ENCODE results near the gene COL28A1. TPM values are rescaled to one million over a fixed set of nuclear protein-coding genes. Genes with fewer than 3 reads are reported as not detected.

COL28A1 gene
- total RNA-seq, 1 experiment from 2014 or later = 1.3 TPM

DNA sequence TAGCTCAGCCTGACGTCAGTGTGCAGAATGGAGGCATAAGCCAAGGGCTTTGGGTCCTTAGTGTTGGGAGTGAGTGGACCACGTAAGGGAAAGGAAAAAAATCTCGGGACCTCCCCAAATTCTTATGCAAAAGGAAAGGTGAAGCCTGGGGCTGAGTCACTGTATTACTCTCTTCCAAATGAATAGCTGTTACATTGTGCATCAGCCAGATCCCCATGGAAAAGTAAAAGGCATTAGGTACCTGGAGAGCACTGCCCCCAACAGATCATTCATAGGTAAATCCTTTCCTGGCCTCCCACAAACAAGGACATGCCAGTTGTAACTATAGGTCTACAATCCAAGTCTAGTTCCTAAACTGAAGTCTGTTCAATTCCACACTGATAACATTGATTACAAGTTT is 182.8 kb downstream of the COL28A1 start:
- Mint-ChIP-seq H3K4me1 (ENCODE audit: low read depth, unreplicated experiment) (peaks cover 10% of the 10 kb centered on the region), H3K27ac (ENCODE audit: unreplicated experiment) (no peak overlapping the region), H3K4me3 (ENCODE audit: low read depth, unreplicated experiment) (no peak overlapping the region), H3K36me3 (ENCODE audit: insufficient read depth, unreplicated experiment) (no peaks in the 10 kb centered on the region), H3K27me3 (ENCODE audit: unreplicated experiment) (no peaks in the 10 kb centered on the region), H3K9me3 (ENCODE audit: low read depth, unreplicated experiment) (no peaks in the 10 kb centered on the region)
- no peak for DNase-seq
- no TSS peak for BruUV-seq (replicated peaks)
- TF ChIP-seq, protein P1, sequence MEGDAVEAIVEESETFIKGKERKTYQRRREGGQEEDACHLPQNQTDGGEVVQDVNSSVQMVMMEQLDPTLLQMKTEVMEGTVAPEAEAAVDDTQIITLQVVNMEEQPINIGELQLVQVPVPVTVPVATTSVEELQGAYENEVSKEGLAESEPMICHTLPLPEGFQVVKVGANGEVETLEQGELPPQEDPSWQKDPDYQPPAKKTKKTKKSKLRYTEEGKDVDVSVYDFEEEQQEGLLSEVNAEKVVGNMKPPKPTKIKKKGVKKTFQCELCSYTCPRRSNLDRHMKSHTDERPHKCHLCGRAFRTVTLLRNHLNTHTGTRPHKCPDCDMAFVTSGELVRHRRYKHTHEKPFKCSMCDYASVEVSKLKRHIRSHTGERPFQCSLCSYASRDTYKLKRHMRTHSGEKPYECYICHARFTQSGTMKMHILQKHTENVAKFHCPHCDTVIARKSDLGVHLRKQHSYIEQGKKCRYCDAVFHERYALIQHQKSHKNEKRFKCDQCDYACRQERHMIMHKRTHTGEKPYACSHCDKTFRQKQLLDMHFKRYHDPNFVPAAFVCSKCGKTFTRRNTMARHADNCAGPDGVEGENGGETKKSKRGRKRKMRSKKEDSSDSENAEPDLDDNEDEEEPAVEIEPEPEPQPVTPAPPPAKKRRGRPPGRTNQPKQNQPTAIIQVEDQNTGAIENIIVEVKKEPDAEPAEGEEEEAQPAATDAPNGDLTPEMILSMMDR (IDR thresholded peaks at IDR 0.05; ENCODE audit: unreplicated experiment) = no peak
- intact Hi-C loops (cut with micrococcal nuclease; ENCODE audit: unreplicated experiment) = loop anchor here (5.0 kb wide), 1 partner anchor 256 kb away; no protein-coding TSS in a partner anchor
- CTCF ChIA-PET = no interaction called here

GRCh38 chr7:7351832-7352231 is 183.8 kb downstream of the COL28A1 start:
- no TSS peak for BruUV-seq (replicated peaks)
- Mint-ChIP-seq H3K4me1 (ENCODE audit: low read depth, unreplicated experiment) (peaks cover 10% of the 10 kb centered on the region), H3K27ac (ENCODE audit: unreplicated experiment) (no peak overlapping the region), H3K4me3 (ENCODE audit: low read depth, unreplicated experiment) (no peak overlapping the region), H3K27me3 (ENCODE audit: unreplicated experiment) (no peaks in the 10 kb centered on the region), H3K9me3 (ENCODE audit: low read depth, unreplicated experiment) (no peaks in the 10 kb centered on the region), H3K36me3 (ENCODE audit: insufficient read depth, unreplicated experiment) (no peaks in the 10 kb centered on the region)
- intact Hi-C loops (cut with micrococcal nuclease; ENCODE audit: unreplicated experiment) = loop anchor here (5.0 kb wide), 1 partner anchor 255 kb away; no protein-coding TSS in a partner anchor
- TF ChIP-seq, protein P1 (IDR thresholded peaks at IDR 0.05; ENCODE audit: unreplicated experiment) = no peak
- CTCF ChIA-PET = interaction anchor here (0.6 kb wide), 1 partner anchor 190 kb away, joined by 3 read pairs; no protein-coding TSS in a partner anchor
- DNase-seq = no peak

- Mint-ChIP-seq H3K4me3 (ENCODE audit: low read depth, unreplicated experiment) (no peak overlapping the region), H3K36me3 (ENCODE audit: insufficient read depth, unreplicated experiment) (no peaks in the 10 kb centered on the region), H3K27ac (ENCODE audit: unreplicated experiment) (no peak overlapping the region), H3K9me3 (ENCODE audit: low read depth, unreplicated experiment) (no peaks in the 10 kb centered on the region), H3K27me3 (ENCODE audit: unreplicated experiment) (no peaks in the 10 kb centered on the region), H3K4me1 (ENCODE audit: low read depth, unreplicated experiment) (peaks cover 10% of the 10 kb centered on the region)
- DNase-seq = no peak
- TF ChIP-seq, protein P1 (IDR thresholded peaks at IDR 0.05; ENCODE audit: unreplicated experiment) = no peak
- no TSS peak for BruUV-seq (replicated peaks)
- CTCF ChIA-PET = no interaction called here
- intact Hi-C loops (cut with micrococcal nuclease; ENCODE audit: unreplicated experiment) = loop anchor here (5.0 kb wide), 1 partner anchor 254 kb away; no protein-coding TSS in a partner anchor
Observed at GRCh38 chr7:7351156-7351555, 184.5 kb downstream of the COL28A1 start.

- TF ChIP-seq, protein P1 (IDR thresholded peaks at IDR 0.05; ENCODE audit: unreplicated experiment) = no peak
- H3K4me3 Mint-ChIP-seq (ENCODE audit: low read depth, unreplicated experiment) = no peak overlapping the region
- no peak for DNase-seq
- no peaks in the 10 kb centered on the region for H3K4me1 Mint-ChIP-seq (ENCODE audit: low read depth, unreplicated experiment)
- H3K27ac Mint-ChIP-seq (ENCODE audit: unreplicated experiment) = no peak overlapping the region
- H3K36me3 Mint-ChIP-seq (ENCODE audit: insufficient read depth, unreplicated experiment) = no peaks in the 10 kb centered on the region
- no TSS peak for BruUV-seq (replicated peaks)
- intact Hi-C loops (cut with micrococcal nuclease; ENCODE audit: unreplicated experiment) = no loop called here
- no peaks in the 10 kb centered on the region for H3K9me3 Mint-ChIP-seq (ENCODE audit: low read depth, unreplicated experiment)
- CTCF ChIA-PET = no interaction called here
- no peaks in the 10 kb centered on the region for H3K27me3 Mint-ChIP-seq (ENCODE audit: unreplicated experiment)
Observed at GRCh38 chr7:7349156-7349555, 186.5 kb downstream of the COL28A1 start.
